ENCODE measurements around the gene KLHL3.

The KLHL3 gene

DNA sequence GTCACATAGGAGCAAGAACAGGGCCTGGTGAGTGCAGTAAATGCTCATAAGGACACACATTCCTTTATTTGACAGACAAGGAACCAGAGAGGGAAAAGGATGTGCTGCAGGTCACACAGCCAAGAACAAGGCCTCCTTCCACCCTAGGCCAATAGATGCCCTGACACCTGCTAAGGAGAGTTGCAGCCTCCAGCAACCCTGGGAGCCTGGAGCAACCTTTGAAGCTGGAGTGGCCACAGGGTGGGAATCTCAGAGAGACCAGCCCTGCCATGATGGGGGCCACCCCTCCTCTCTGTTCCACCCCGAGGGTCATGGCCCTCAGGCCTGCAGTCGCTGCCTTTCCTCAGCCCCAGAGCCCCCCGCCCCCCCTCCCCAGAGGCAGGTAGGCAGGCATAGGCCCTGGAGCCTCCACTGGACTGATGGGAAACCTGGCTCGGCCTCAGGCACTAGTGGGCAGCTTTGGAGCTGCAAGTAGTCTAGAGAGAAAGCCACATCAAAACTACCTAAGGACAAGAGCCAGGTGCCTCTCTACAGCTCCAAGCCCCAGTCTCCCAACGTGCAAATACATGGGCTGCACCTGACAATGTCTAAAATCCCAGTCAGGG lies 120.6 kb downstream of the KLHL3 start:
- H3K4me3 ChIP-seq (ENCODE audit: low read depth, low read length): no peak overlapping the region
- DNase-seq (ENCODE audit: low read depth): no peak
- TF ChIP-seq, protein P1, sequence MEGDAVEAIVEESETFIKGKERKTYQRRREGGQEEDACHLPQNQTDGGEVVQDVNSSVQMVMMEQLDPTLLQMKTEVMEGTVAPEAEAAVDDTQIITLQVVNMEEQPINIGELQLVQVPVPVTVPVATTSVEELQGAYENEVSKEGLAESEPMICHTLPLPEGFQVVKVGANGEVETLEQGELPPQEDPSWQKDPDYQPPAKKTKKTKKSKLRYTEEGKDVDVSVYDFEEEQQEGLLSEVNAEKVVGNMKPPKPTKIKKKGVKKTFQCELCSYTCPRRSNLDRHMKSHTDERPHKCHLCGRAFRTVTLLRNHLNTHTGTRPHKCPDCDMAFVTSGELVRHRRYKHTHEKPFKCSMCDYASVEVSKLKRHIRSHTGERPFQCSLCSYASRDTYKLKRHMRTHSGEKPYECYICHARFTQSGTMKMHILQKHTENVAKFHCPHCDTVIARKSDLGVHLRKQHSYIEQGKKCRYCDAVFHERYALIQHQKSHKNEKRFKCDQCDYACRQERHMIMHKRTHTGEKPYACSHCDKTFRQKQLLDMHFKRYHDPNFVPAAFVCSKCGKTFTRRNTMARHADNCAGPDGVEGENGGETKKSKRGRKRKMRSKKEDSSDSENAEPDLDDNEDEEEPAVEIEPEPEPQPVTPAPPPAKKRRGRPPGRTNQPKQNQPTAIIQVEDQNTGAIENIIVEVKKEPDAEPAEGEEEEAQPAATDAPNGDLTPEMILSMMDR (conservative IDR thresholded peaks at IDR 0.05; ENCODE audit: low read depth, low read length): no peak

DNA sequence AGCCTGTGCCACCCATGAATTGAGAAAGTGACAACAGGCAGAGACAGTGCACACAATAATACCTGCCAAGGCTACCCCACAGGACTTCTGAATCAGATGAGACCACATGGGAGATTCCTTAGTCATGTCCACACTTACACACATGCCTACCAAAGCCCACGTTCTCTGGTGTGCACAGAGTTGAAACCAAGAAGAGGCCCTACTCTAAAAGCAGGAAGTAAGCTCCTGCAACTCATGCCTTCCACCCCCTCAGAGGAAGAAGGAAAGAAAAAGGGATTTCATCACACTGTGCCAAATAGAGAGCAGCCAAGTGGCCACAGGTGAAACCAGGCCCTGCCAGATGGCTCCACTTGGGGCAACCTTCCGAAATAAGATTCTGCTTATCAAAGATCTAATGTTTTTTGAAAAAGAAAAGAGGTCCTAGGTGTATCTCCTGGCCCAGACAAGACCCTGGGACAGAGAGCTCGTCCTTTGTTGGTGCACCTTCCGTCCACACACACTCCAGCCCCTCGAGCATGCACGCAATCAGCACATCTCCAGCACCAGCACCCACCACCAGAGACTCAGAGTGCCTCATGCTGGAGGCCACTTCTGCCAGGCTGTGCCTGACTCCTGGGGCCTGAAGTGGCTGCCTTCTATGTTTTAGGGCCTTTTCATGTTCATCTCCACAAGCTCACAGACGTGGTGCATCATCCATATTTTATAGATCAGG lies 122.2 kb downstream of the KLHL3 start:
- TF ChIP-seq, protein P1 (conservative IDR thresholded peaks at IDR 0.05; ENCODE audit: low read depth, low read length): no peak
- no peak overlapping the region for H3K4me3 ChIP-seq (ENCODE audit: low read depth, low read length)
- DNase-seq (ENCODE audit: low read depth): no peak

DNA sequence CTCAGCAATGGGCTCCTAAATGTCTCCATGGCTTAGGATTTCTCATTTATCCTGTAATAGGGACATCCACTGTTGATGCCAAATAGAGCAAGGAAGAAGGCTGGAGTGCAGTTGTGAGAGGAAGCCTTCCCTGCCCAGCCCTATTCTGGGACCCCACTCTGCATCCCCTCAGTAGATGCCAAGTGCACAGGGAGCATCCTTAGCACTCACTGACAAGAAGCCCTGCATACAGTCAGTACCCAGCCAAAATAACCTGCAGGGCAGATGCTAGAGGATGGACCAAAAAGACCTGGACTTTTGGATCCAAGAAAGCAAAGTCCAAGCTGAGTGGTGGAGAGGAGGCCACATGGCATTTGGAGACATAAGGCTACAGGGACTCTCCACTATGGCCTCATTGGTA lies 123.3 kb downstream of the KLHL3 start:
- no peak for DNase-seq (ENCODE audit: low read depth)
- TF ChIP-seq, protein P1 (conservative IDR thresholded peaks at IDR 0.05; ENCODE audit: low read depth, low read length): no peak
- no peak overlapping the region for H3K4me3 ChIP-seq (ENCODE audit: low read depth, low read length)

DNA sequence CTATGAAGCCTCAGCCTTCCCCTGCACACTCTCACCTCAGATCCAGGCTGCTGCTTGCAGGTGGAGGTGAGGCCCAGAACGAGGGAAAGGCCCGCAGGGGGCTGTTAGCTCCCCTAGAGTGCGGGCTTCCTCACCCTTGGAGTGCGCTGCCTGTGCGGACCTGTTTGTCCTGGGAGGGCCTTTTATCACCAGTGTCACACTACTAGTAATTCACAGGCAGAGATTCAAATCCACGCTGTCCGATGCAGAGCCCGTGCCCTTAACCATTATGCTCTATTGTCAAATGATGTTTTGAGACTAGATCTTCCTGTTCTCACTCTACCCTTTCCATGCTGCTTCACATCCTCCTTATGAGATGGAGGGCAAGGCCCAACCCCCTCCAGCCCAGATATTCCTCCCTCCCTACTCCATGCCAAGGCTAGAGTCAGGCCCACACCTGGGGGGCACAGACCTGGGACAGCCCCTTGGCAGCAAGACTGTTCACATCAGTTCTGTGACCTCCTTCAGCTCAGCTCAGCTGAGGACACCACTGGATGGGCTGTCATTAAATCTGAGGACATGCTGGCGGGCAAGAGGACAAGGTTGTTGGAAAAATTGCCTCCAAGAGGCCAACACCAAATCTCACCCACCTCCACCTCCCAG lies 124.0 kb downstream of the KLHL3 start:
- TF ChIP-seq, protein P1 (conservative IDR thresholded peaks at IDR 0.05; ENCODE audit: low read depth, low read length): no peak
- H3K4me3 ChIP-seq (ENCODE audit: low read depth, low read length): no peak overlapping the region
- DNase-seq (ENCODE audit: low read depth): no peak

DNA sequence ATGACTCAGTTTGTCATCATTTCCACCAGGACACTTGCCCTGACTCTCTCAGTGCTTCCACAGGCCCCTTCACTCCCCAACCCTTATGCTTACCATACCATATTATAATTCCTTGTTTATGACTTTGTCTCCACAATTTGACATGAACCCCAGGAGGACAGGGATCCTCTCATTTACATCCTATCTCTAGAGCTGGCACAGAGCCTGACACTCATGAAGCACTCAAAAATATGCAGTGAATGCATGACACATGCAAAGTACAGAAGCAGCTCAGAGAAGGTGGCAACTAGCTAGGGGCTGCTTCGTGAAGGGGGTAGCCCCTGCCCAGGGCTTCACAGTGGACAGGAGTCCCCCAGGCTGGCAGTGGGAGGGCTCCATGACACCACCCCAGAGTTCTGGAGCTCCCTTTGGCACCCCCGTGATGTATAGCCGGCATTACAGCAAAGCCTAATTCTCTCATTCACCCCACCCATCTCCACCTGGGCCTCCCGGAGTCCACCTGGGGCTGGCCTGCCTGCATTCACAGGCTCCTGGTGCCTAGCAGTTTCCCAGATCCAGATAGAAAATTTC lies 124.8 kb downstream of the KLHL3 start:
- no peak overlapping the region for H3K4me3 ChIP-seq (ENCODE audit: low read depth, low read length)
- TF ChIP-seq, protein P1 (conservative IDR thresholded peaks at IDR 0.05; ENCODE audit: low read depth, low read length): no peak
- DNase-seq (ENCODE audit: low read depth): no peak

DNA sequence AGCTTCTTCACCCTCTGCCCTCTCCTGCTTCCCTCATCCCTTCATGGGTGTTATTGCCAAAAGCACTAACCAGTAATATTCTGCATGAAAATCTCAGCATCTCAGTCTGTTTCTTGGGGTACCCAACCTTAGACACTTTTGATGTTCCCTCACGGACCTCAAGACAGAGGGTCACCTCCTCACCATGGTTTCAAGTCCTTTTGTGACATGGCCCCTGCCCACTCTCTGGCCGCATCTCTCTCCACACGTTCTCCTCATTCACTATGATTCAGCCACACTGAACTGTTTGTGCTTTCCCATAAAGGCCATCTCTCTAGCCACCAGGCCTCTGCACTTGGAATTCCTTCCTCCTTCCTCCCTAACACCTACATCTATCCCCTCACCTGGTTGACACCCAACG lies 125.3 kb downstream of the KLHL3 start:
- H3K4me3 ChIP-seq (ENCODE audit: low read depth, low read length): no peak overlapping the region
- DNase-seq (ENCODE audit: low read depth): no peak
- TF ChIP-seq, protein P1 (conservative IDR thresholded peaks at IDR 0.05; ENCODE audit: low read depth, low read length): no peak

Measured in choroid plexus epithelial cell (primary cell).